Adrenal gland (tissue), 5 donors: ENCODE results near the gene INSM1.

Source experiments
- POLR2A ChIP-seq, 2 donors: fragments of 450-650 bp; IDR thresholded peaks; one replicate each; pipeline ENCODE4 v1.6.1; 2017; ENCODE audit warnings: antibody characterized with exemption in 2 of 2, mild to moderate bottlenecking in 2 of 2, moderate library complexity in 1 of 2
- TF ChIP-seq, protein P1 (sequence below), 6 experiments: fragments of 450-650 bp in 4 of 6; fragments of 200-600 bp in 2 of 6; sonication (generic) in 1 of 6; IDR thresholded peaks; 1 replicate in 5 of 6; 2 replicates in 1 of 6; pipeline versions ENCODE4 v1.5.1 to v1.8.0; 2016 to 2021; ENCODE audit warnings: antibody characterized with exemption in 6 of 6, mild to moderate bottlenecking in 2 of 6, moderate library complexity in 1 of 6
- donor health status: DM: no; HTN: no; CAD: no.

DNA sequence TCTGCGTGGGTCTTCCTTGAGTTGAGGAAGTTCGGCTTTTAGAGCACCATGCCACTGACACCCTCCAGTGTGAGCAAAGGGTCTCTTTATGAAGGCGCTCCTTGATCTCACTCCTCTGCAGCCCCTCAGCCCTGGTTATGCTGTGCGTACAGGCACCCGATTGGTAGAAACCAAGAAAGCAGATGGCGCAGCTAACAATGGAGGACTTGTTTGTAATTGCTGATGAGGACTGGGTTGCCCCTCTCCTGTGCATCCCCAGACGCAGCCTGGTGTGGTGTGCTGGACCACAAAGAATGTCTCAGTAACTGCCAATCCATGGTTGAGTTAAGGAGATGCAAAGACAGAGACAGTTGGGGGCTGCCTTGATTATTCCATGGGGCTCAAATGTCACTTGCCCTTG lies 30.2 kb downstream of the INSM1 start:
- TF ChIP-seq, protein P1, sequence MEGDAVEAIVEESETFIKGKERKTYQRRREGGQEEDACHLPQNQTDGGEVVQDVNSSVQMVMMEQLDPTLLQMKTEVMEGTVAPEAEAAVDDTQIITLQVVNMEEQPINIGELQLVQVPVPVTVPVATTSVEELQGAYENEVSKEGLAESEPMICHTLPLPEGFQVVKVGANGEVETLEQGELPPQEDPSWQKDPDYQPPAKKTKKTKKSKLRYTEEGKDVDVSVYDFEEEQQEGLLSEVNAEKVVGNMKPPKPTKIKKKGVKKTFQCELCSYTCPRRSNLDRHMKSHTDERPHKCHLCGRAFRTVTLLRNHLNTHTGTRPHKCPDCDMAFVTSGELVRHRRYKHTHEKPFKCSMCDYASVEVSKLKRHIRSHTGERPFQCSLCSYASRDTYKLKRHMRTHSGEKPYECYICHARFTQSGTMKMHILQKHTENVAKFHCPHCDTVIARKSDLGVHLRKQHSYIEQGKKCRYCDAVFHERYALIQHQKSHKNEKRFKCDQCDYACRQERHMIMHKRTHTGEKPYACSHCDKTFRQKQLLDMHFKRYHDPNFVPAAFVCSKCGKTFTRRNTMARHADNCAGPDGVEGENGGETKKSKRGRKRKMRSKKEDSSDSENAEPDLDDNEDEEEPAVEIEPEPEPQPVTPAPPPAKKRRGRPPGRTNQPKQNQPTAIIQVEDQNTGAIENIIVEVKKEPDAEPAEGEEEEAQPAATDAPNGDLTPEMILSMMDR (IDR thresholded peaks at IDR 0.05) = no peak
- TF ChIP-seq POLR2A (IDR thresholded peaks at IDR 0.05) = no peak
